ENCODE measurements around the gene ANKRD23. TPM values are rescaled to one million over a fixed set of nuclear protein-coding genes. Genes with fewer than 3 reads are reported as not detected.

ANKRD23 gene
- total and polyA plus RNA-seq, 2 of the 4 experiments (the other 2 are of a cell fraction): 0.54 to 1.5 TPM

DNA sequence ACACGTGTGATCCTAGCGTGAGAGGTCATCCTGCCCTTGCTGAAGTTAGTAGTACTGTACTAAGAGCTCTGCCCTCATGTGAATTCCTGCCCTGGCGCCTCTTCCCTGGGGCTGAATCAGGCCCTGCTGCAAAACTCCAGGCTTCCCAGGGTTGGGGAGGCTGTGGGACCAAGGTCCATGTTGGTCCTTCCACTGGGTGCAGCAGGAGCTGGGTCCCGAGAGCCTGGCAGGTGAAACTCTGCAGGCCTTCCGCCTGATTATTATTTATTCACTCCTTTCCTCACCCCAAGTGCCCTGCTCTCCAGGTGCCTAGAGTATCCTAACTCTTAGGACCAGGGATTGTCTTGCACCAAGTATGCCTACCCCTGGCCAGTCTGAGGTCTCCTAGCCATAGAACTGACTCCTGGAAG lies 33.0 kb downstream of the ANKRD23 start:
- no peak overlapping the region for H2BK20ac ChIP-seq (ENCODE audit: low read depth, low read length)
- no peak overlapping the region for H2AK9ac ChIP-seq (replicated peaks; ENCODE audit: low read depth, low read length, poor library complexity)
- H2AFZ ChIP-seq (replicated peaks; ENCODE audit: low read length, poor library complexity): no peak overlapping the region
- H3K23ac ChIP-seq (ENCODE audit: low read depth, low read length): no peak overlapping the region
- no peak overlapping the region for H3K14ac ChIP-seq (replicated peaks; ENCODE audit: low read depth, low read length)
- H3K79me1 ChIP-seq (ENCODE audit: low read depth in 1 of 2, low read length in 2 of 2): no peaks in the 10 kb centered on the region
- no peak overlapping the region for H3K9ac ChIP-seq (ENCODE audit: low read depth, low read length)
- H3K56ac ChIP-seq (ENCODE audit: extremely low read depth, insufficient read depth, low read length): no peak overlapping the region
- intact Hi-C loops (cut with micrococcal nuclease): no loop called here
- no peaks in the 10 kb centered on the region for H4K20me1 ChIP-seq (ENCODE audit: insufficient read depth, low read length)
- H2AK5ac ChIP-seq (ENCODE audit: low read depth, low read length): peak overlapping the region; percentile 39; the same call in 1 of the 2 replicates
- no peak overlapping the region for H3K27ac ChIP-seq (ENCODE audit: insufficient read depth, low read length)
- peaks cover 4% of the 10 kb centered on the region; the same call in 1 of the 2 replicates for H3K9me1 ChIP-seq (ENCODE audit: insufficient read depth, low read length)
- H4K5ac ChIP-seq (ENCODE audit: low read depth, low read length): no peak overlapping the region
- no peak overlapping the region for H3K4ac ChIP-seq (ENCODE audit: low read depth, low read length)
- peaks cover 7% of the 10 kb centered on the region for H3K4me1 ChIP-seq (ENCODE audit: control insufficient read depth, insufficient read depth, low read length)
- no peak overlapping the region for H4K8ac ChIP-seq (ENCODE audit: low read depth in 2 of 2, low read length in 2 of 2)
- no peak overlapping the region for H2BK5ac ChIP-seq (ENCODE audit: low read depth, low read length, poor library complexity, severe bottlenecking)
- H2BK15ac ChIP-seq (ENCODE audit: low read depth, low read length): no peak overlapping the region
- BruUV-seq (replicated peaks): no TSS peak
- no CpG with 5 or more reads among the region's 5 CpGs for WGBS, 2 experiments (ENCODE audit: extremely low coverage in 2 of 2, insufficient read length in 1 of 2)
- POLR2A ChIA-PET (ENCODE audit: unreplicated experiment): no interaction called here
- CTCF ChIA-PET: interaction anchor here (0.9 kb wide), 1 partner anchor 14 kb away, joined by 3 read pairs; no protein-coding TSS in a partner anchor
- H3K4me2 ChIP-seq (ENCODE audit: low read depth, low read length): no peak overlapping the region
- TF ChIP-seq, protein P1, sequence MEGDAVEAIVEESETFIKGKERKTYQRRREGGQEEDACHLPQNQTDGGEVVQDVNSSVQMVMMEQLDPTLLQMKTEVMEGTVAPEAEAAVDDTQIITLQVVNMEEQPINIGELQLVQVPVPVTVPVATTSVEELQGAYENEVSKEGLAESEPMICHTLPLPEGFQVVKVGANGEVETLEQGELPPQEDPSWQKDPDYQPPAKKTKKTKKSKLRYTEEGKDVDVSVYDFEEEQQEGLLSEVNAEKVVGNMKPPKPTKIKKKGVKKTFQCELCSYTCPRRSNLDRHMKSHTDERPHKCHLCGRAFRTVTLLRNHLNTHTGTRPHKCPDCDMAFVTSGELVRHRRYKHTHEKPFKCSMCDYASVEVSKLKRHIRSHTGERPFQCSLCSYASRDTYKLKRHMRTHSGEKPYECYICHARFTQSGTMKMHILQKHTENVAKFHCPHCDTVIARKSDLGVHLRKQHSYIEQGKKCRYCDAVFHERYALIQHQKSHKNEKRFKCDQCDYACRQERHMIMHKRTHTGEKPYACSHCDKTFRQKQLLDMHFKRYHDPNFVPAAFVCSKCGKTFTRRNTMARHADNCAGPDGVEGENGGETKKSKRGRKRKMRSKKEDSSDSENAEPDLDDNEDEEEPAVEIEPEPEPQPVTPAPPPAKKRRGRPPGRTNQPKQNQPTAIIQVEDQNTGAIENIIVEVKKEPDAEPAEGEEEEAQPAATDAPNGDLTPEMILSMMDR (conservative IDR thresholded peaks at IDR 0.05; ENCODE audit: low read depth, low read length): no peak
- TF ChIP-seq, protein P2, sequence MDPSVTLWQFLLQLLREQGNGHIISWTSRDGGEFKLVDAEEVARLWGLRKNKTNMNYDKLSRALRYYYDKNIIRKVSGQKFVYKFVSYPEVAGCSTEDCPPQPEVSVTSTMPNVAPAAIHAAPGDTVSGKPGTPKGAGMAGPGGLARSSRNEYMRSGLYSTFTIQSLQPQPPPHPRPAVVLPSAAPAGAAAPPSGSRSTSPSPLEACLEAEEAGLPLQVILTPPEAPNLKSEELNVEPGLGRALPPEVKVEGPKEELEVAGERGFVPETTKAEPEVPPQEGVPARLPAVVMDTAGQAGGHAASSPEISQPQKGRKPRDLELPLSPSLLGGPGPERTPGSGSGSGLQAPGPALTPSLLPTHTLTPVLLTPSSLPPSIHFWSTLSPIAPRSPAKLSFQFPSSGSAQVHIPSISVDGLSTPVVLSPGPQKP (IDR thresholded peaks at IDR 0.05; ENCODE audit: borderline replicate concordance, low read depth, low read length): no peak
- TF ChIP-seq CEBPB (IDR thresholded peaks at IDR 0.05; ENCODE audit: low read depth, low read length): no peak
- no peaks in the 10 kb centered on the region for H3K27me3 ChIP-seq (ENCODE audit: control insufficient read depth, insufficient read depth, low read length)
- H2BK120ac ChIP-seq (ENCODE audit: low read depth, low read length): no peak overlapping the region
- in situ Hi-C loops (cut with MboI; ENCODE audit: low sequenced_read_pairs): no loop called here
- H3K4me3 ChIP-seq (ENCODE audit: insufficient read depth, low read depth, low read length): no peak overlapping the region
- H3K18ac ChIP-seq (ENCODE audit: low read depth, low read length): no peak overlapping the region
- dilution Hi-C loops (cut with HindIII; ENCODE audit: low sequenced_read_pairs, unreplicated experiment): no loop called here
- H3K9me3 ChIP-seq (ENCODE audit: control insufficient read depth, insufficient read depth, low read length): no peaks in the 10 kb centered on the region
- 0 out of 2 replicates have a peak, but pooled peaks cover 1% of the 10 kb centered on the region for H3K36me3 ChIP-seq (ENCODE audit: control insufficient read depth, insufficient read depth, low read length)
- H4K91ac ChIP-seq (ENCODE audit: insufficient read depth, low read depth, low read length): no peak overlapping the region
- DNase-seq (no peak), ATAC-seq (ENCODE audit: low read depth) (no peak)

Data from IMR-90 (cell line).